H1 (cell line): ENCODE data around the gene ZNF211. TPM values are rescaled to one million over a fixed set of nuclear protein-coding genes. Genes with fewer than 3 reads are reported as not detected.

ENCODE experiments used
- BACH1 ChIP-seq: IDR thresholded peaks from 2 replicates; pipeline ENCODE4 v1.6.1; 2012; ENCODE audit warnings: low read length, improper control_type of control experiment
- BCL11A ChIP-seq, 2 experiments: IDR thresholded peaks; one replicate each; pipeline ENCODE4 v1.6.1; 2011; ENCODE audit warnings: low read depth in 2 of 2, low read length in 2 of 2, mild to moderate bottlenecking in 2 of 2
- CHD1 ChIP-seq: IDR thresholded peaks from 2 replicates; pipeline ENCODE4 v1.6.1; 2012; ENCODE audit warnings: low read depth, low read length, improper control_type of control experiment
- CHD2 ChIP-seq: IDR thresholded peaks from 2 replicates; pipeline ENCODE4 v1.6.1; 2012; ENCODE audit warnings: low read length, improper control_type of control experiment
- CTBP2 ChIP-seq: IDR thresholded peaks from 2 replicates; pipeline ENCODE4 v1.7.0; 2011; ENCODE audit warnings: borderline replicate concordance, mild to moderate bottlenecking, moderate library complexity, mixed read lengths, low read length; ENCODE audit not compliant: insufficient read depth, insufficient read length
- EGR1 ChIP-seq: IDR thresholded peaks from 2 replicates; pipeline ENCODE4 v1.6.1; 2011; ENCODE audit warnings: low read depth, low read length, borderline replicate concordance
- EP300 ChIP-seq, 2 experiments: IDR thresholded peaks; 1 replicate in 1 of 2; 2 replicates in 1 of 2; pipeline ENCODE4 v1.6.1; 2011 to 2012; ENCODE audit warnings: low read depth in 2 of 2, low read length in 2 of 2, mild to moderate bottlenecking in 2 of 2, borderline replicate concordance in 1 of 2, inconsistent platforms in 1 of 2, moderate library complexity in 1 of 2
- EZH2 ChIP-seq: fragments of 200-600 bp; sonication (generic); IDR thresholded peaks from 2 replicates; pipeline ENCODE4 v1.7.1; 2012; ENCODE audit warnings: low read depth, mild to moderate bottlenecking, moderate library complexity, low read length, inconsistent platforms; ENCODE audit not compliant: severe bottlenecking
- GABPA ChIP-seq: IDR thresholded peaks from 2 replicates; pipeline ENCODE4 v1.6.1; 2011; ENCODE audit warnings: mild to moderate bottlenecking, low read length, moderate library complexity, borderline replicate concordance; ENCODE audit not compliant: insufficient read depth
- JUND ChIP-seq: IDR thresholded peaks from 2 replicates; pipeline ENCODE4 v1.6.1; 2011; ENCODE audit warnings: mild to moderate bottlenecking, improper control_type of control experiment, low read length
- MAFK ChIP-seq: IDR thresholded peaks from 2 replicates; pipeline ENCODE4 v1.6.1; 2012; ENCODE audit warnings: low read depth, mild to moderate bottlenecking, improper control_type of control experiment, low read length
- PHF8 ChIP-seq: fragments of 200-600 bp; sonication (generic); conservative IDR thresholded peaks from 2 replicates; pipeline ENCODE4 v1.7.1; 2012; ENCODE audit warnings: low read depth, mild to moderate bottlenecking, inconsistent platforms, low read length, moderate library complexity
- POU5F1 ChIP-seq: IDR thresholded peaks from 2 replicates; pipeline ENCODE4 v1.6.1; 2011; ENCODE audit warnings: low read depth, mild to moderate bottlenecking, low read length, moderate library complexity
- RFX5 ChIP-seq: IDR thresholded peaks from 2 replicates; pipeline ENCODE4 v1.6.1; 2011; ENCODE audit warnings: low read depth, low read length, improper control_type of control experiment, borderline replicate concordance
- SIN3A ChIP-seq, 2 experiments: IDR thresholded peaks in 1 of 2; conservative IDR thresholded peaks in 1 of 2; 2 replicates each; pipeline ENCODE4 v1.6.1; 2011 to 2012; ENCODE audit warnings: low read length in 2 of 2, improper control_type of control experiment in 1 of 2, low read depth in 1 of 2, mild to moderate bottlenecking in 1 of 2
- SP1 ChIP-seq: IDR thresholded peaks from 2 replicates; pipeline ENCODE4 v1.6.1; 2011; ENCODE audit warnings: low read depth, low read length
- SP2 ChIP-seq: IDR thresholded peaks from 2 replicates; pipeline ENCODE4 v1.6.1; 2012; ENCODE audit warnings: mild to moderate bottlenecking, low read length, inconsistent platforms
- SP4 ChIP-seq: IDR thresholded peaks from 2 replicates; pipeline ENCODE4 v1.6.1; 2012; ENCODE audit warnings: low read length, inconsistent platforms
- SRF ChIP-seq: IDR thresholded peaks from 2 replicates; pipeline ENCODE4 v1.6.1; 2011; ENCODE audit warnings: mild to moderate bottlenecking, low read depth, low read length, moderate library complexity
- SUZ12 ChIP-seq: fragments of 200-600 bp; sonication (generic); IDR thresholded peaks from 2 replicates; pipeline ENCODE4 v1.6.1; 2012; ENCODE audit warnings: mild to moderate bottlenecking, inconsistent platforms, low read length, moderate library complexity, mixed read lengths
- TAF1 ChIP-seq: IDR thresholded peaks from 2 replicates; pipeline ENCODE4 v1.6.1; 2011; ENCODE audit warnings: mild to moderate bottlenecking, low read depth, low read length
- TBP ChIP-seq: IDR thresholded peaks from 2 replicates; pipeline ENCODE4 v1.6.1; 2011; ENCODE audit warnings: low read depth, low read length, improper control_type of control experiment
- TCF12 ChIP-seq: IDR thresholded peaks from 2 replicates; pipeline ENCODE4 v1.6.1; 2011; ENCODE audit warnings: low read depth, mild to moderate bottlenecking, low read length
- polyA plus RNA-seq, 7 experiments: library from polyadenylated mRNA; depleted of rRNA in 3 of 7; stranded (reverse) in 5 of 7; unstranded in 2 of 7; fragments of >200 nt in 5 of 7; fragments of 200-250 nt in 2 of 7; gene quantifications; 1 replicate in 5 of 7; 2 replicates in 1 of 7; 4 replicates in 1 of 7; pipeline versions ENCODE4 v1.2.1 to v1.2.3, GENCODE V29; 2011 to 2013; ENCODE audit warnings: missing spikeins in 2 of 7, mixed read lengths in 2 of 7
- total RNA-seq: library from RNA; stranded (reverse); fragmentation: NEBNext Ultra II Directional; extraction: Animal tissue kit (Norgen Biotek cat#: 25700); gene quantifications from 2 replicates; pipeline ENCODE4 v1.2.1, GENCODE V29; 2021
- TF ChIP-seq, protein P1 (sequence below): IDR thresholded peaks from 2 replicates; pipeline ENCODE4 v1.6.1; 2012; ENCODE audit warnings: inconsistent platforms

The ZNF211 gene
- total and polyA plus RNA-seq, 2 of the 8 experiments (the other 6 are each of a cell fraction or from before 2014, with no cell fraction given): 7.5 to 15.7 TPM

DNA sequence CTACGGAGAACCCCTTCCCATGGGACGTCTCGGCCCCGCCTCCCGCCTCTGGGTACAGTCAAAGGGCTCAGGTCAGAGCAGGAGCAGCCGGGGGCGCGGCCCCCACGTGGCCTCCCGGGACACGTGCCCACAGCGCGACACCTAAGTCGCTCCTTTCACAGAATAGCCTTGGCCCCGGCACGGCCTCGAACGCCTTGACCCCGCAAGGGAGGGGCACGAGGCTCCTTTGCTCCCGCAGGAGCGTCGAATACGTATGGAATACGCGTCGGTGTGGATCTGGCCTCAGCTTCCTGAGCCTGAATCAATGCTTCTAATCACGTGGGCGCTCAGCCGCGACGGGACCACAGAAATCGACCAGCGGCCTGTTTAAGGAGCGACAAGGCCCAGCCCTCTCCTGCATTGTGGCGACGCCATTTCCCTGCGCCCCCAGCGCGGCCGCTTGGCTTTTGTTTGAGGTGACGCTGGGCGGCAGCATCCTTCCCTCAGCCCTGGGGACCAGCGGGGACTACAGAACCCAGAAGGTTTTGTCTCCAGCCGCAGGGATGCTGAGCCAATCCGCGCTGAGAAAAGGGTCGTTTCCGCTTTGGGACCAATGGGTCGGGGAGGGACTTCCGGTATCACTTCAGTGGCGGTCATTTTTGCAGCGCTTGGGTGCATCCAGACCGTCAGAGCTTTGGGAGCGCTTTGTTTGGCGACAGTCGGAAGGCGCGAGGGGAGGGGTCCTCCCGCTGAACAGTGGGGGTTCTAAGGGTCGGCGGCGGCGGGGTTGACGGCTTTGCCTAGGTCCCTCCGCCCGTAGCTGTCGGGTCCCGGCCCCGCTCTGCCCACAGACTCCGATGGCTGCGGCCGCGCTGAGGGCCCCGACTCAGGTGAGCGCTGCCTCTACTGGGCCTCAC is 49.2 kb upstream of the ZNF211 start, which contains the start of gene ZIK1 (continued):
- TF ChIP-seq TCF12: no peak
- TF ChIP-seq SP1: 0 out of 2 replicates have a peak, but pooled peaks have one; percentile 5
- no peak for TF ChIP-seq BCL11A (IDR thresholded peaks at IDR 0.05; ENCODE audit: low read depth in 2 of 2, low read length in 2 of 2)
- TF ChIP-seq EGR1: no peak
- TF ChIP-seq SP2: no peak
- TF ChIP-seq POU5F1: no peak
- no peak for TF ChIP-seq BACH1
- TF ChIP-seq PHF8: peak; percentile 64
- TF ChIP-seq MAFK: no peak
- peak; percentile 94; the same call in 1 of the 2 replicates for TF ChIP-seq GABPA
- TF ChIP-seq TBP: peak; percentile 78
- TF ChIP-seq EP300 (IDR thresholded peaks at IDR 0.05; ENCODE audit: borderline replicate concordance in 1 of 2, low read depth in 2 of 2, low read length in 2 of 2): no peak
- peak; percentile 63; the same call in 1 of the 2 replicates for TF ChIP-seq CHD2
- no peak for TF ChIP-seq EZH2
- TF ChIP-seq SIN3A (conservative IDR thresholded peaks at IDR 0.05 in 1 of 2, IDR thresholded peaks at IDR 0.05 in 1 of 2; ENCODE audit: low read depth in 1 of 2, low read length in 2 of 2): peak; percentile 19 to 62; a peak in 1 of 4 replicates
- TF ChIP-seq CHD1: no peak
- TF ChIP-seq TAF1: peak; percentile 84
- no peak for TF ChIP-seq SP4
- TF ChIP-seq JUND: 0 out of 2 replicates have a peak, but pooled peaks have one; percentile 29
- TF ChIP-seq SUZ12: no peak
- no peak for TF ChIP-seq RFX5
- TF ChIP-seq, protein P1, sequence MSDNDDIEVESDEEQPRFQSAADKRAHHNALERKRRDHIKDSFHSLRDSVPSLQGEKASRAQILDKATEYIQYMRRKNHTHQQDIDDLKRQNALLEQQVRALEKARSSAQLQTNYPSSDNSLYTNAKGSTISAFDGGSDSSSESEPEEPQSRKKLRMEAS: peak; percentile 99
- TF ChIP-seq CTBP2: peak; percentile 64
- TF ChIP-seq SRF: no peak
